Activated T-helper 2 cell treated with anti-CD3 and anti-CD28 coated beads, Interferon-gamma antibody, Interleukin-2, Interleukin-4, amounts not matched to agents 10 μg/mL and 5 μg/mL and 100 μg/mL, durations not matched to agents 14 hours and 24 hours and 36 hours (primary cell): ENCODE results near the gene KRTAP9-1. TPM values are rescaled to one million over a fixed set of nuclear protein-coding genes. Genes with fewer than 3 reads are reported as not detected.
"Not testable (repeated sequence)": the region's sequence is repeated elsewhere in the genome, so short reads cannot be mapped to it uniquely, and the experiment has no call there.

Experiments used
- DNase-seq: peaks from one replicate; pipeline ENCODE4 v3.0.0; 2021; ENCODE audit warnings: low spot score
- H3K27ac Mint-ChIP-seq: one replicate; pipeline ENCODE4 v1.8.0; 2021; ENCODE audit warnings: mixed read lengths
- H3K27me3 Mint-ChIP-seq: one replicate; pipeline ENCODE4 v1.8.0; 2021; ENCODE audit warnings: low read depth, mixed read lengths
- H3K36me3 Mint-ChIP-seq: one replicate; pipeline ENCODE4 v1.8.0; 2021; ENCODE audit warnings: low read depth, mixed read lengths
- H3K4me1 Mint-ChIP-seq: one replicate; pipeline ENCODE4 v1.8.0; 2021; ENCODE audit warnings: low read depth, mixed read lengths
- H3K4me3 Mint-ChIP-seq: one replicate; pipeline ENCODE4 v1.8.0; 2021; ENCODE audit warnings: low read depth, mild to moderate bottlenecking, moderate library complexity, mixed read lengths
- H3K9me3 Mint-ChIP-seq: one replicate; pipeline ENCODE4 v1.8.0; 2021; ENCODE audit warnings: mixed read lengths
- intact Hi-C: fragments of 100-400 bp; cut with micrococcal nuclease; formaldehyde crosslinking; loops from one replicate; pipeline ENCODE4 v1.15.1; 2023
- total RNA-seq: library from RNA; stranded (reverse); gene quantifications from 2 replicates; pipeline ENCODE4 v1.2.3, GENCODE V29; 2022

Gene KRTAP9-1
- not detected in 2 replicates for total RNA-seq

- intact Hi-C loops, H3K36me3 Mint-ChIP-seq, H3K9me3 Mint-ChIP-seq, DNase-seq, H3K27ac Mint-ChIP-seq, H3K4me1 Mint-ChIP-seq, H3K4me3 Mint-ChIP-seq, H3K27me3 Mint-ChIP-seq: not testable (repeated sequence)
Observed at GRCh38 chr17:41189837-41190318, at the start of gene KRTAP9-1. Gene KRTAP9-1 (plus strand): TSS chr17:41189887. CDS start chr17:41189887, 0 bp downstream.

- Mint-ChIP-seq H3K9me3 (peaks cover 32% of the 10 kb centered on the region), H3K36me3 (no peaks in the 10 kb centered on the region), H3K27me3 (no peaks in the 10 kb centered on the region), H3K27ac (no peak within 1 kb of the TSS), H3K4me3 (no peak within 1 kb of the TSS), H3K4me1 (no peaks in the 10 kb centered on the region)
- DNase-seq = no peak
- intact Hi-C loops = no loop called here
Observed at GRCh38 chr17:41140360-41141131, 49.1 kb upstream of the KRTAP9-1 start, which contains the start of gene KRTAP4-6. Gene KRTAP4-6 (minus strand): TSS chr17:41140544. CDS start chr17:41140487, 57 bp downstream.

- H3K9me3 Mint-ChIP-seq = peaks cover 32% of the 10 kb centered on the region
- H3K36me3 Mint-ChIP-seq = no peaks in the 10 kb centered on the region
- H3K27ac Mint-ChIP-seq = no peak overlapping the region
- H3K27me3 Mint-ChIP-seq = no peaks in the 10 kb centered on the region
- H3K4me3 Mint-ChIP-seq = no peak overlapping the region
- DNase-seq = no peak
- H3K4me1 Mint-ChIP-seq = no peaks in the 10 kb centered on the region
- intact Hi-C loops = no loop called here
Observed at GRCh38 chr17:41141361-41141760, 48.3 kb upstream of the KRTAP9-1 start.

- Mint-ChIP-seq H3K36me3 (no peaks in the 10 kb centered on the region), H3K27me3 (peaks cover 3% of the 10 kb centered on the region), H3K4me1 (no peaks in the 10 kb centered on the region), H3K4me3 (no peak overlapping the region), H3K27ac (no peak overlapping the region), H3K9me3 (peaks cover 28% of the 10 kb centered on the region)
- intact Hi-C loops = no loop called here
- DNase-seq = no peak
Observed at GRCh38 chr17:41144846-41145245, 44.8 kb upstream of the KRTAP9-1 start.

GRCh38 chr17:41145261-41145660 lies 44.4 kb upstream of the KRTAP9-1 start:
- no peak for DNase-seq
- no peaks in the 10 kb centered on the region for H3K4me1 Mint-ChIP-seq
- intact Hi-C loops = no loop called here

GRCh38 chr17:41147531-41148204 lies 42.0 kb upstream of the KRTAP9-1 start:
- no peak for DNase-seq
- Mint-ChIP-seq H3K27me3 (peaks cover 3% of the 10 kb centered on the region), H3K36me3 (no peaks in the 10 kb centered on the region), H3K9me3 (peaks cover 15% of the 10 kb centered on the region), H3K4me1 (no peaks in the 10 kb centered on the region), H3K27ac (no peak overlapping the region), H3K4me3 (no peak overlapping the region)
- intact Hi-C loops = no loop called here

More at GRCh38 chr17:41145261-41145660, 44.4 kb upstream of the KRTAP9-1 start:
- Mint-ChIP-seq H3K27me3 (peaks cover 3% of the 10 kb centered on the region), H3K9me3 (peaks cover 28% of the 10 kb centered on the region), H3K4me3 (no peak overlapping the region), H3K27ac (no peak overlapping the region), H3K36me3 (no peaks in the 10 kb centered on the region)

GRCh38 chr17:41148971-41149651 lies 40.6 kb upstream of the KRTAP9-1 start:
- H3K36me3 Mint-ChIP-seq, DNase-seq, H3K4me3 Mint-ChIP-seq, H3K4me1 Mint-ChIP-seq, H3K9me3 Mint-ChIP-seq, intact Hi-C loops, H3K27ac Mint-ChIP-seq, H3K27me3 Mint-ChIP-seq: not testable (repeated sequence)

- Mint-ChIP-seq H3K4me3 (no peak within 1 kb of the TSS), H3K36me3 (no peaks in the 10 kb centered on the region), H3K27me3 (peaks cover 8% of the 10 kb centered on the region), H3K9me3 (peaks cover 3% of the 10 kb centered on the region), H3K27ac (no peak within 1 kb of the TSS), H3K4me1 (no peaks in the 10 kb centered on the region)
- intact Hi-C loops = no loop called here
- DNase-seq = no peak
Observed at GRCh38 chr17:41149652-41149985, 40.1 kb upstream of the KRTAP9-1 start, which contains the start of gene KRTAP4-5. Gene KRTAP4-5 (minus strand): TSS chr17:41149825. CDS start chr17:41149767, 58 bp downstream.

GRCh38 chr17:41150026-41150425 lies 39.7 kb upstream of the KRTAP9-1 start:
- H3K27me3 Mint-ChIP-seq = peaks cover 8% of the 10 kb centered on the region
- H3K4me1 Mint-ChIP-seq = no peaks in the 10 kb centered on the region
- H3K4me3 Mint-ChIP-seq = no peak overlapping the region
- intact Hi-C loops = no loop called here
- H3K9me3 Mint-ChIP-seq = peaks cover 2% of the 10 kb centered on the region
- no peaks in the 10 kb centered on the region for H3K36me3 Mint-ChIP-seq
- H3K27ac Mint-ChIP-seq = no peak overlapping the region
- DNase-seq = no peak

GRCh38 chr17:41151525-41151924 lies 38.2 kb upstream of the KRTAP9-1 start:
- Mint-ChIP-seq H3K4me3 (no peak overlapping the region), H3K27ac (no peak overlapping the region), H3K9me3 (no peaks in the 10 kb centered on the region), H3K36me3 (no peaks in the 10 kb centered on the region), H3K27me3 (peaks cover 12% of the 10 kb centered on the region), H3K4me1 (no peaks in the 10 kb centered on the region)
- DNase-seq = no peak
- intact Hi-C loops = no loop called here

- H3K36me3 Mint-ChIP-seq = no peaks in the 10 kb centered on the region
Observed at GRCh38 chr17:41153856-41154255, 35.8 kb upstream of the KRTAP9-1 start.

GRCh38 chr17:41160190-41160589 lies 29.5 kb upstream of the KRTAP9-1 start:
- H3K36me3 Mint-ChIP-seq, H3K4me3 Mint-ChIP-seq, DNase-seq, H3K9me3 Mint-ChIP-seq, intact Hi-C loops, H3K4me1 Mint-ChIP-seq, H3K27ac Mint-ChIP-seq: not testable (repeated sequence)
- H3K27me3 Mint-ChIP-seq = peaks cover 13% of the 10 kb centered on the region

More at GRCh38 chr17:41153856-41154255, 35.8 kb upstream of the KRTAP9-1 start:
- no peak overlapping the region for H3K27ac Mint-ChIP-seq
- H3K4me3 Mint-ChIP-seq = no peak overlapping the region
- intact Hi-C loops = no loop called here
- DNase-seq = no peak
- no peaks in the 10 kb centered on the region for H3K9me3 Mint-ChIP-seq
- peaks cover 15% of the 10 kb centered on the region for H3K27me3 Mint-ChIP-seq
- H3K4me1 Mint-ChIP-seq = no peaks in the 10 kb centered on the region
